ENCODE results near the gene CFAP221. TPM values are rescaled to one million over a fixed set of nuclear protein-coding genes. Genes with fewer than 3 reads are reported as not detected.
A peak's percentile ranks its signal among the peaks of the same experiment; 100 is the strongest.

The CFAP221 gene
- total RNA-seq, 2 donors from 2014 or later: 12.2 to 21.5 TPM

DNA sequence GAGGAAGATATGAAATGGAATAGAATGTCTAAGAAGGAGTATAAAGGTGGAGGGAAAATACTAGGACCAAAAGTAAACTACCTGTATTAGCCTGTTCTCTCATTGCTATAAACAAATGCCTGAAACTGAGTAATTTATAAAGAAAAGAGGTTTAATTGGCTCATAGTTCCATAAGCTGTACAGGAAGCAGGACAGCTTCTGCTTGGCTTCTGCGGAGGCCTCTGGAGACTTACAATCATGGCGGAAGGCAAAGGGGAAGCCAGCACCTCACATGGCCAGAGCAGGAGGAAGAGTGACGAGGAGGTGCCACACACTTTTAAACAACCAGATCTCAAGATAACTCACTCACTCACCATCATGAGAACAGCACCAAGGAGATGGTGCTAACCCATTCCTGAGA lies 101.9 kb downstream of the CFAP221 start:
- 85 to 90% methylated on average over 3 of the region's 3 CpGs for WGBS, 2 donors
- H3K4me1 ChIP-seq: no peaks in the 10 kb centered on the region
- H3K9me3 ChIP-seq: no peaks in the 10 kb centered on the region
- DNase-seq (no peak), ATAC-seq (no peak)
- intact Hi-C loops (cut with DNase I): no loop called here
- no peaks in the 10 kb centered on the region for H3K36me3 ChIP-seq (replicated peaks in 1 of 2; ENCODE audit: insufficient read depth in 1 of 2, low read depth in 2 of 2)
- peak overlapping the region in 1 of 4 donors; percentile 18 for H3K27ac ChIP-seq
- no peaks in the 10 kb centered on the region for H3K27me3 ChIP-seq
- no peak for TF ChIP-seq POLR2A (IDR thresholded peaks at IDR 0.05)
- TF ChIP-seq, protein P1, sequence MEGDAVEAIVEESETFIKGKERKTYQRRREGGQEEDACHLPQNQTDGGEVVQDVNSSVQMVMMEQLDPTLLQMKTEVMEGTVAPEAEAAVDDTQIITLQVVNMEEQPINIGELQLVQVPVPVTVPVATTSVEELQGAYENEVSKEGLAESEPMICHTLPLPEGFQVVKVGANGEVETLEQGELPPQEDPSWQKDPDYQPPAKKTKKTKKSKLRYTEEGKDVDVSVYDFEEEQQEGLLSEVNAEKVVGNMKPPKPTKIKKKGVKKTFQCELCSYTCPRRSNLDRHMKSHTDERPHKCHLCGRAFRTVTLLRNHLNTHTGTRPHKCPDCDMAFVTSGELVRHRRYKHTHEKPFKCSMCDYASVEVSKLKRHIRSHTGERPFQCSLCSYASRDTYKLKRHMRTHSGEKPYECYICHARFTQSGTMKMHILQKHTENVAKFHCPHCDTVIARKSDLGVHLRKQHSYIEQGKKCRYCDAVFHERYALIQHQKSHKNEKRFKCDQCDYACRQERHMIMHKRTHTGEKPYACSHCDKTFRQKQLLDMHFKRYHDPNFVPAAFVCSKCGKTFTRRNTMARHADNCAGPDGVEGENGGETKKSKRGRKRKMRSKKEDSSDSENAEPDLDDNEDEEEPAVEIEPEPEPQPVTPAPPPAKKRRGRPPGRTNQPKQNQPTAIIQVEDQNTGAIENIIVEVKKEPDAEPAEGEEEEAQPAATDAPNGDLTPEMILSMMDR (IDR thresholded peaks at IDR 0.05): no peak
- H3K4me3 ChIP-seq: no peak overlapping the region

GRCh38 chr2:119647440-119648169 lies 103.4 kb downstream of the CFAP221 start:
- Histone ChIP-seq H3K4me3 (no peak overlapping the region), H3K4me1 (no peaks in the 10 kb centered on the region), H3K9me3 (no peaks in the 10 kb centered on the region), H3K27me3 (no peaks in the 10 kb centered on the region), H3K27ac (no peak overlapping the region), H3K36me3 (replicated peaks in 1 of 2; ENCODE audit: insufficient read depth in 1 of 2, low read depth in 2 of 2) (no peaks in the 10 kb centered on the region)
- peak; percentile 52 for ATAC-seq
- intact Hi-C loops (cut with DNase I): no loop called here
- peak in 2 of 4 donors; percentile 13 to 38 for DNase-seq
- no peak for TF ChIP-seq POLR2A (IDR thresholded peaks at IDR 0.05)
- TF ChIP-seq, protein P1 (IDR thresholded peaks at IDR 0.05): no peak
- WGBS, 2 donors: 64 to 77% methylated on average over 7 of the region's 7 CpGs

DNA sequence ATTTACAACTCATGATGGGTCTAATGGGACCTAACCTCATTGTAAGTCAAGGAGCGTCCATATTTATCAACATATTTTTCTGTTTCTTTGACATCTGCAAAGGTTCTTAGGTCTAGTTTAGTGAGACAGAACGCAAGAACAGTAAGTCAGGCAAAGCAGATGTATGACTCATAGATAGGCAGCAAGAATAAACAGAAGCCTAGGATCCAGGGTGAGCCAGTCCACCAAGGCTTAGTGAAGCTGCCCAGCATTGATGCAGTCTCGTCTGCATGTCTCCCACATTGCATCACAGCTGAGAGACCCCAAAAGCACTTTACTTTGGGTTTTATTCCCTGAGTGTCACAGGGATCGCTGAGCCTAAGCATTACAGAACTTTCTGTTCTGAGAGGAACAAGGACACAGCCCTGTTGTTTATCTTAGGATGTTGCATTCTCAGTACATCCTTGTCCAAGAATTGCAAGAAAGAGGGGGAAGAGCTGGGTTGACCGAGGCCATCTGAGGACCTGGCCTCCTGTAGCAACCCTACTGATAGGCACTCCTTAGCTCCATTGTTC lies 105.2 kb downstream of the CFAP221 start:
- WGBS, 2 donors: 87 to 88% methylated on average over 5 of the region's 5 CpGs
- no peaks in the 10 kb centered on the region for H3K4me1 ChIP-seq
- intact Hi-C loops (cut with DNase I): no loop called here
- H3K9me3 ChIP-seq: no peaks in the 10 kb centered on the region
- no peaks in the 10 kb centered on the region for H3K27me3 ChIP-seq
- TF ChIP-seq, protein P1 (IDR thresholded peaks at IDR 0.05): no peak
- no peak for ATAC-seq
- H3K27ac ChIP-seq: no peak overlapping the region
- no peaks in the 10 kb centered on the region for H3K36me3 ChIP-seq (replicated peaks in 1 of 2; ENCODE audit: insufficient read depth in 1 of 2, low read depth in 2 of 2)
- no peak overlapping the region for H3K4me3 ChIP-seq
- DNase-seq: no peak

DNA sequence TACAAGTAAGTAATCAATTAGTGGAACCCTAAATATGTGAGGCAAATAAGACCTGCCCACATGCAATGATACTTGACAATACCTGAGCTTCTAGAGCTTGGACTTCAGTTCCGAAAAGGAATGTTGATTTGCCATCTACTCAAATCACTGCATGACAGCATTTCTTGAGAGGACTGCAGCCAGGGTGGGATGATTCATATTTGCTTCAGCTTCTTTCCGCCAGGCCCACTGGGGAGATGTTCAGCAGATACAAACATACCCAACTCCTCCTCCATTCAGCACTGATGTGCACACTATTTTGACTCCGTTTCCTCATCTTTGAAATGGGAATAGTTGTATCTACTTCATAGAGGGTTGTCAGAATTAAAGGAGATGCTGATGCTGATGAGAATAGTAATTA lies 106.0 kb downstream of the CFAP221 start:
- Histone ChIP-seq H3K27ac (no peak overlapping the region), H3K27me3 (no peaks in the 10 kb centered on the region), H3K36me3 (replicated peaks in 1 of 2; ENCODE audit: insufficient read depth in 1 of 2, low read depth in 2 of 2) (no peaks in the 10 kb centered on the region), H3K4me3 (no peak overlapping the region), H3K4me1 (no peaks in the 10 kb centered on the region), H3K9me3 (no peaks in the 10 kb centered on the region)
- WGBS, 2 donors: 85 to 87% methylated on average over 3 of the region's 3 CpGs
- DNase-seq (no peak), ATAC-seq (no peak)
- TF ChIP-seq, protein P1 (IDR thresholded peaks at IDR 0.05): no peak
- no peak for TF ChIP-seq POLR2A (IDR thresholded peaks at IDR 0.05)
- intact Hi-C loops (cut with DNase I): no loop called here

All from body of pancreas (tissue), 4 donors.